ENCODE data around the gene ASS1. TPM values are rescaled to one million over a fixed set of nuclear protein-coding genes. Genes with fewer than 3 reads are reported as not detected.

The ASS1 gene
- total RNA-seq (223 and 276 TPM in 2 replicates), polyA plus RNA-seq (44.7 and 65.0 TPM in 2 replicates), polyA minus RNA-seq (ENCODE audit: low replicate concordance) (43.7 and 54.7 TPM in 2 replicates)
- polyA plus RNA-seq (2012) = 37.9 and 47.2 TPM in 2 replicates

DNA sequence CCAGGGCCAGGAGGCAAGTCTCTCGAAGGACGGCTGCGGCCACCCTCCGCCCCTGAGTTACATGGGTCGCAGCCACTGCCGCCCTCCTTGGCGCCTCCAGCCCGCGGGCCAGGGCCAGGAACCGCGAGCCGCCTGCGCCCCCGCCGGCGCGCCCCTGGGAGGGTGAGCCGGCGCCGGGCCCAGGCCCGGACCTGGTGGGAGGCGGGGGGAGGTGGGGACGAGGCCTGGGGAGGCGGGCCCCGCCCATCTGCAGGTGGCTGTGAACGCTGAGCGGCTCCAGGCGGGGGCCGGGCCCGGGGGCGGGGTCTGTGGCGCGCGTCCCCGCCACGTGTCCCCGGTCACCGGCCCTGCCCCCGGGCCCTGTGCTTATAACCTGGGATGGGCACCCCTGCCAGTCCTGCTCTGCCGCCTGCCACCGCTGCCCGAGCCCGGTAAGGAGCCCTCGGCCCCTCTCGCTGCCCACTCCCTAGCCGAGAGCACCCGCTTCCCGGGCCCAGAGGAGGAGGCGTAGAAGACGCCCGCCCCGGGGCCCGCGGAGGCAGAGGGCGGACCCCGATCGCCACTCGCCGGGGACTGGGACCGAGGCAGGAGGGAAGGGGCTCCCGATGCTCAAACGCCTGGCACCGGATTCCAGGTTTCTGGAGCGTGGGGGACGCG is at the start of gene ASS1:
Gene ASS1, plus strand, starts transcription at position 397 of the 657 bp plus-strand sequence. CDS start 7,268 bp downstream, outside the sequence.
- DNase-seq (ENCODE audit: low read depth in 2 of 2) = peak in 1 of 2 donors; percentile 17
- Histone ChIP-seq H3K9ac (ENCODE audit: insufficient read depth, low read length) (peak within 1 kb of the TSS; percentile 46), H3K27me3 (ENCODE audit: control insufficient read depth, insufficient read depth, low read length) (peaks cover 9% of the 10 kb centered on the region), H3K9me3 (ENCODE audit: control insufficient read depth, insufficient read depth, low read depth, low read length) (no peaks in the 10 kb centered on the region), H2AFZ (ENCODE audit: low read length) (no peak within 1 kb of the TSS), H3K79me2 (ENCODE audit: control insufficient read depth, insufficient read depth, low read length) (no peaks in the 10 kb centered on the region), H3K4me3 (replicated peaks in 1 of 4; ENCODE audit: control extremely low read depth in 1 of 4, insufficient read depth in 1 of 4, low read depth in 3 of 4, low read length in 4 of 4) (peak within 1 kb of the TSS; percentile 41 to 67 (median 47)), H3K4me2 (ENCODE audit: extremely low read depth, insufficient read depth, low read length) (peak within 1 kb of the TSS; percentile 87), H3K36me3 (ENCODE audit: control insufficient read depth, insufficient read depth, low read length) (no peaks in the 10 kb centered on the region), H4K20me1 (ENCODE audit: control insufficient read depth, extremely low read depth, insufficient read depth, low read length) (no peaks in the 10 kb centered on the region), H3K4me1 (ENCODE audit: control insufficient read depth, extremely low read depth, insufficient read depth, low read length) (peaks cover 5% of the 10 kb centered on the region), H3K27ac (ENCODE audit: insufficient read depth, low read length) (peak within 1 kb of the TSS; percentile 61)
- TF ChIP-seq CTCF (conservative IDR thresholded peaks at IDR 0.05 in 1 of 2, IDR thresholded peaks at IDR 0.05 in 1 of 2; ENCODE audit: low read depth in 1 of 2, low read length in 2 of 2) (no peak), EZH2 (IDR thresholded peaks at IDR 0.05; ENCODE audit: low read length, missing control alignments) (peak; percentile 40)

- H3K9me3 ChIP-seq (ENCODE audit: control insufficient read depth, insufficient read depth, low read depth, low read length) = no peaks in the 10 kb centered on the region
- TF ChIP-seq EZH2 (IDR thresholded peaks at IDR 0.05; ENCODE audit: low read length, missing control alignments) (no peak), CTCF (conservative IDR thresholded peaks at IDR 0.05 in 1 of 2, IDR thresholded peaks at IDR 0.05 in 1 of 2; ENCODE audit: low read depth in 1 of 2, low read length in 2 of 2) (no peak)
- no peaks in the 10 kb centered on the region for H3K4me1 ChIP-seq (ENCODE audit: control insufficient read depth, extremely low read depth, insufficient read depth, low read length)
- H2AFZ ChIP-seq (ENCODE audit: low read length) = no peak overlapping the region
- H3K4me2 ChIP-seq (ENCODE audit: extremely low read depth, insufficient read depth, low read length) = no peak overlapping the region
- H3K79me2 ChIP-seq (ENCODE audit: control insufficient read depth, insufficient read depth, low read length) = no peaks in the 10 kb centered on the region
- no peaks in the 10 kb centered on the region for H3K36me3 ChIP-seq (ENCODE audit: control insufficient read depth, insufficient read depth, low read length)
- no peak overlapping the region for H3K4me3 ChIP-seq (replicated peaks in 1 of 4; ENCODE audit: control extremely low read depth in 1 of 4, insufficient read depth in 1 of 4, low read depth in 3 of 4, low read length in 4 of 4)
- DNase-seq (ENCODE audit: low read depth in 2 of 2) = no peak
- no peaks in the 10 kb centered on the region for H3K27me3 ChIP-seq (ENCODE audit: control insufficient read depth, insufficient read depth, low read length)
- H4K20me1 ChIP-seq (ENCODE audit: control insufficient read depth, extremely low read depth, insufficient read depth, low read length) = no peaks in the 10 kb centered on the region
- no peak overlapping the region for H3K9ac ChIP-seq (ENCODE audit: insufficient read depth, low read length)
- no peak overlapping the region for H3K27ac ChIP-seq (ENCODE audit: insufficient read depth, low read length)
Measured at GRCh38 chr9:130395810-130396435, 48.8 kb upstream of the ASS1 start.

- no peak for TF ChIP-seq CTCF (conservative IDR thresholded peaks at IDR 0.05 in 1 of 2, IDR thresholded peaks at IDR 0.05 in 1 of 2; ENCODE audit: low read depth in 1 of 2, low read length in 2 of 2)
- TF ChIP-seq EZH2 (IDR thresholded peaks at IDR 0.05; ENCODE audit: low read length, missing control alignments) = no peak
- Histone ChIP-seq H3K79me2 (ENCODE audit: control insufficient read depth, insufficient read depth, low read length) (no peaks in the 10 kb centered on the region), H3K9me3 (ENCODE audit: control insufficient read depth, insufficient read depth, low read depth, low read length) (no peaks in the 10 kb centered on the region), H3K27ac (ENCODE audit: insufficient read depth, low read length) (no peak overlapping the region), H3K4me3 (replicated peaks in 1 of 4; ENCODE audit: control extremely low read depth in 1 of 4, insufficient read depth in 1 of 4, low read depth in 3 of 4, low read length in 4 of 4) (no peak overlapping the region), H2AFZ (ENCODE audit: low read length) (no peak overlapping the region), H3K4me2 (ENCODE audit: extremely low read depth, insufficient read depth, low read length) (no peak overlapping the region), H3K9ac (ENCODE audit: insufficient read depth, low read length) (no peak overlapping the region), H4K20me1 (ENCODE audit: control insufficient read depth, extremely low read depth, insufficient read depth, low read length) (no peaks in the 10 kb centered on the region), H3K4me1 (ENCODE audit: control insufficient read depth, extremely low read depth, insufficient read depth, low read length) (no peaks in the 10 kb centered on the region), H3K27me3 (ENCODE audit: control insufficient read depth, insufficient read depth, low read length) (no peaks in the 10 kb centered on the region), H3K36me3 (ENCODE audit: control insufficient read depth, insufficient read depth, low read length) (no peaks in the 10 kb centered on the region)
- no peak for DNase-seq (ENCODE audit: low read depth in 2 of 2)
Measured at GRCh38 chr9:130396581-130396980, 48.2 kb upstream of the ASS1 start.

All from fibroblast of lung (primary cell).